A549 treated with DMSO at 1 μM for 4 hours (cell line): Measurements from ENCODE around the gene CTIF. TPM values are rescaled to one million over a fixed set of nuclear protein-coding genes. Genes with fewer than 3 reads are reported as not detected.

Source experiments
- total RNA-seq: library from RNA; stranded (reverse); fragments of 200-300 nt; extraction: Qiagen RNA extraction; gene quantifications from 5 replicates; pipeline ENCODE4 v1.2.3, GENCODE V29; 2022; ENCODE audit warnings: low read depth

Gene CTIF
- 13.2 to 16.9 TPM (median 14.8 TPM) in 5 replicates for total RNA-seq

GRCh38 chr18:48538531-48539405 lies at the start of gene CTIF:
Gene CTIF, plus strand, starts transcription at chr18:48539031. Its CDS starts 80,535 bp downstream, at chr18:48619566.

Other genes starting within 250 kb of the CTIF start
- 0.03 to 0.11 TPM (median 0.05 TPM) in 5 replicates for gene ZBTB7C, start 129.6 kb upstream of the CTIF start, total RNA-seq